Vagina (tissue), 2 donors: Measurements from ENCODE around the gene SPRYD3. TPM values are rescaled to one million over a fixed set of nuclear protein-coding genes. Genes with fewer than 3 reads are reported as not detected.
A peak's percentile ranks its signal among the peaks of the same experiment; 100 is the strongest.

Experiments
- DNase-seq, 2 donors: peaks; one replicate each; pipeline ENCODE4 v3.0.0-alpha.2; 2017; ENCODE audit errors: extremely low spot score in 2 of 2
- H3K27ac ChIP-seq: fragments of 200-600 bp; sonication (generic); one replicate; pipeline ENCODE4 v1.5.1; 2019
- H3K27me3 ChIP-seq: fragments of 200-600 bp; sonication (generic); one replicate; pipeline ENCODE4 v1.5.1; 2019
- H3K36me3 ChIP-seq, 2 donors: fragments of 200-600 bp; sonication (generic); one replicate each; pipeline ENCODE4 v1.5.1; 2017 to 2019
- H3K4me1 ChIP-seq: fragments of 200-600 bp; sonication (generic); one replicate; pipeline ENCODE4 v1.5.1; 2019
- H3K4me3 ChIP-seq, 2 donors: fragments of 200-600 bp; sonication (generic); 1 replicate in 1 of 2; 2 replicates in 1 of 2; pipeline ENCODE4 v1.5.1; 2016 to 2019
- H3K9me3 ChIP-seq: fragments of 200-600 bp; sonication (generic); one replicate; pipeline ENCODE4 v1.5.1; 2019
- CTCF ChIP-seq, 3 experiments: fragments of 450-650 bp in 2 of 3; fragments of 200-600 bp in 1 of 3; sonication (generic) in 1 of 3; IDR thresholded peaks; one replicate each; pipeline ENCODE4 v1.5.1; 2017 to 2019; ENCODE audit warnings: antibody characterized with exemption in 3 of 3, mild to moderate bottlenecking in 2 of 3, moderate library complexity in 2 of 3
- POLR2A ChIP-seq, 2 donors: fragments of 450-650 bp; IDR thresholded peaks; one replicate each; pipeline ENCODE4 v1.6.1; 2017; ENCODE audit warnings: antibody characterized with exemption in 2 of 2, mild to moderate bottlenecking in 2 of 2, moderate library complexity in 2 of 2
- POLR2AphosphoS5 ChIP-seq, 2 donors: sonication (generic); formaldehyde crosslinking; IDR thresholded peaks; one replicate each; pipeline ENCODE4 v1.9.0; 2017; ENCODE audit warnings: antibody characterized with exemption in 2 of 2, mild to moderate bottlenecking in 2 of 2, low read depth in 1 of 2; ENCODE audit not compliant: insufficient read depth in 1 of 2
- intact Hi-C: fragments of 100-400 bp; cut with DNase I; formaldehyde crosslinking; loops from one replicate; pipeline ENCODE4 v1.15.1; 2023
- total RNA-seq: library from RNA; depleted of rRNA; stranded (reverse); fragments of >200 nt; gene quantifications from one replicate; pipeline ENCODE4 v1.2.3, GENCODE V29; 2016

SPRYD3 gene
- total RNA-seq, 1 donor from 2014 or later = 27.0 TPM

GRCh38 chr12:53065975-53066931 is 12.9 kb downstream of the SPRYD3 start:
- DNase-seq = peak in 1 of 2 donors; percentile 89
- H3K9me3 ChIP-seq = no peaks in the 10 kb centered on the region
- intact Hi-C loops = loop anchor here (1.0 to 10.0 kb wide), 2 partner anchors 33 to 129 kb away; no protein-coding TSS in a partner anchor
- peaks cover 89% of the 10 kb centered on the region for H3K4me1 ChIP-seq
- H3K27ac ChIP-seq = peak overlapping the region; percentile 80
- peaks cover 0 to 22% of the 10 kb centered on the region in 2 donors for H3K36me3 ChIP-seq
- no peaks in the 10 kb centered on the region for H3K27me3 ChIP-seq
- TF ChIP-seq POLR2AphosphoS5 (IDR thresholded peaks at IDR 0.05; ENCODE audit: insufficient read depth in 1 of 2, low read depth in 1 of 2) (peak in 1 of 2 donors; percentile 63), CTCF (IDR thresholded peaks at IDR 0.05) (peak; percentile 88 to 97 (median 95)), POLR2A (IDR thresholded peaks at IDR 0.05) (no peak)
- no peak overlapping the region for H3K4me3 ChIP-seq

- TF ChIP-seq POLR2A (IDR thresholded peaks at IDR 0.05) = no peak
- TF ChIP-seq CTCF (IDR thresholded peaks at IDR 0.05) = no peak
- TF ChIP-seq POLR2AphosphoS5 (IDR thresholded peaks at IDR 0.05; ENCODE audit: insufficient read depth in 1 of 2, low read depth in 1 of 2) = no peak
- peak overlapping the region; percentile 80 for H3K27ac ChIP-seq
- H3K36me3 ChIP-seq = peaks cover 0 to 30% of the 10 kb centered on the region in 2 donors
Measured at GRCh38 chr12:53065470-53065869, 13.7 kb downstream of the SPRYD3 start.

GRCh38 chr12:53064613-53065436 is 14.4 kb downstream of the SPRYD3 start:
- H3K4me1 ChIP-seq = peaks cover 89% of the 10 kb centered on the region
- H3K27ac ChIP-seq = peak overlapping the region; percentile 80
- peaks cover 0 to 36% of the 10 kb centered on the region in 2 donors for H3K36me3 ChIP-seq
- TF ChIP-seq POLR2AphosphoS5 (IDR thresholded peaks at IDR 0.05; ENCODE audit: insufficient read depth in 1 of 2, low read depth in 1 of 2) (peak in 1 of 2 donors; percentile 6), CTCF (IDR thresholded peaks at IDR 0.05) (no peak)
- H3K4me3 ChIP-seq = no peak overlapping the region
- no peaks in the 10 kb centered on the region for H3K9me3 ChIP-seq
- DNase-seq = peak in 1 of 2 donors; percentile 92
- intact Hi-C loops = loop anchor here (10.0 kb wide), 1 partner anchor 130 kb away; no protein-coding TSS in a partner anchor
- no peaks in the 10 kb centered on the region for H3K27me3 ChIP-seq

More at GRCh38 chr12:53065470-53065869, 13.7 kb downstream of the SPRYD3 start:
- Histone ChIP-seq H3K27me3 (no peaks in the 10 kb centered on the region), H3K4me3 (no peak overlapping the region), H3K4me1 (peaks cover 89% of the 10 kb centered on the region), H3K9me3 (no peaks in the 10 kb centered on the region)
- peak in 1 of 2 donors; percentile 88 for DNase-seq
- intact Hi-C loops = loop anchor here (10.0 kb wide), 1 partner anchor 129 kb away; no protein-coding TSS in a partner anchor

- intact Hi-C loops = loop anchor here (10.0 kb wide), 1 partner anchor 131 kb away; no protein-coding TSS in a partner anchor
- peak overlapping the region; percentile 80 for H3K27ac ChIP-seq
- TF ChIP-seq POLR2AphosphoS5 (IDR thresholded peaks at IDR 0.05; ENCODE audit: insufficient read depth in 1 of 2, low read depth in 1 of 2) (peak; percentile 70 to 82), POLR2A (IDR thresholded peaks at IDR 0.05) (no peak)
- peaks cover 88% of the 10 kb centered on the region for H3K4me1 ChIP-seq
- DNase-seq = peak in 1 of 2 donors; percentile 91
- no peaks in the 10 kb centered on the region for H3K27me3 ChIP-seq
- H3K36me3 ChIP-seq = peaks cover 0 to 44% of the 10 kb centered on the region in 2 donors
- H3K9me3 ChIP-seq = no peaks in the 10 kb centered on the region
- H3K4me3 ChIP-seq = no peak overlapping the region
Measured at GRCh38 chr12:53063708-53064612, 15.2 kb downstream of the SPRYD3 start.
